ENCODE data around the gene ALDH3B2. TPM values are rescaled to one million over a fixed set of nuclear protein-coding genes. Genes with fewer than 3 reads are reported as not detected.

ALDH3B2 gene
- total RNA-seq, 1 experiment from 2014 or later = 0.13 TPM

DNA sequence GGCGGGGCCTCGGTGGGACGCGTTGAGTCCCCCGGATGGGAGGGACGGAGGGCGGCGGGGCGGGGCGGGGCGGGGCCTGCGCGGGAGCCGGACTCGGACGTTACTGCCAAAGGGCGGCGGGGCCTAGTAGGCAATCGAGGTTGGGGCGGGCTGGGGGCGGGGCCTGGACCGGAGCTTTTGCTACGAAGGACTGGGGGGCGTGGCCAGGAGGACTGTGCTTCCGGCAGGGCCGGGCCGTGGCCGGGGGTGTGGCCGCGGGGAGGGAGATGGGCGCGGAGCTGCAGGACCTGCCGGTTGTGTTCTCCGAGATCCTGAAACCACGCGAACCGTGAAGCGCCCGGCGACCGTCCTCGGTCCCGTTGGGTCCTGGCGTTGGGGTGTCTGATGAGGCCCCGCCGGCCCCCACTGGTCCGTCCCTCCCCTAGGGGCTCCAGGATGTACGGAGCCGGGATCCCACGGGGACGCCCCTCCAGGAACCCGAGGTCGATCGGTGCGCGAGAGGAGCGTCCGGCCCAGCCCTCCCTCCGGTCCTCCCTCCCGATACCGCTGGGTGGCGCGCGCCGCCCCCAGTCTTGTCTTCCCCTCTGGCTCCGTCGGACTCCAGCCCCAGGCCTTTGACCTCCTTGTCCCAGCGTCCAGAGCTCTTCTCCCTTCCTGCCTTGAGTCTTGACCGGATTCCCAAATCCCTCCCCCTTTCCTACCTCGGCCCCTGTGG lies 44.0 kb downstream of the ALDH3B2 start (continued):
- TF ChIP-seq ATF2 (CRISPR knock-in tag; IDR thresholded peaks at IDR 0.05; ENCODE audit: borderline replicate concordance, low read depth) (no peak), FOXP1 (CRISPR knock-in tag; IDR thresholded peaks at IDR 0.05; ENCODE audit: borderline replicate concordance) (peak; percentile 78; the same call in 1 of the 2 replicates), CTCF (IDR thresholded peaks at IDR 0.05) (peak; percentile 66), ZNF423 (CRISPR knock-in tag; IDR thresholded peaks at IDR 0.05) (no peak), PRRX2 (CRISPR knock-in tag; IDR thresholded peaks at IDR 0.05) (0 out of 2 replicates have a peak, but pooled peaks have one; percentile 72), GRHL2 (CRISPR knock-in tag; IDR thresholded peaks at IDR 0.05; ENCODE audit: insufficient replicate concordance, severe bottlenecking) (no peak), PRDM15 (CRISPR knock-in tag; IDR thresholded peaks at IDR 0.05) (no peak), ERG (CRISPR knock-in tag; IDR thresholded peaks at IDR 0.05) (0 out of 2 replicates have a peak, but pooled peaks have one; percentile 47), CREM (CRISPR knock-in tag; IDR thresholded peaks at IDR 0.05) (0 out of 2 replicates have a peak, but pooled peaks have one; percentile 68), TEAD1 (CRISPR knock-in tag; IDR thresholded peaks at IDR 0.05) (0 out of 2 replicates have a peak, but pooled peaks have one; percentile 34)
- TF ChIP-seq, protein P1, sequence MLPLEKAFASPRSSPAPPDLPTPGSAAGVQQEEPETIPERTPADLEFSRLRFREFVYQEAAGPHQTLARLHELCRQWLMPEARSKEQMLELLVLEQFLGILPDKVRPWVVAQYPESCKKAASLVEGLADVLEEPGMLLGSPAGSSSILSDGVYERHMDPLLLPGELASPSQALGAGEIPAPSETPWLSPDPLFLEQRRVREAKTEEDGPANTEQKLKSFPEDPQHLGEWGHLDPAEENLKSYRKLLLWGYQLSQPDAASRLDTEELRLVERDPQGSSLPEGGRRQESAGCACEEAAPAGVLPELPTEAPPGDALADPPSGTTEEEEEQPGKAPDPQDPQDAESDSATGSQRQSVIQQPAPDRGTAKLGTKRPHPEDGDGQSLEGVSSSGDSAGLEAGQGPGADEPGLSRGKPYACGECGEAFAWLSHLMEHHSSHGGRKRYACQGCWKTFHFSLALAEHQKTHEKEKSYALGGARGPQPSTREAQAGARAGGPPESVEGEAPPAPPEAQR (CRISPR knock-in tag; IDR thresholded peaks at IDR 0.05) = no peak
- TF ChIP-seq, protein P2, sequence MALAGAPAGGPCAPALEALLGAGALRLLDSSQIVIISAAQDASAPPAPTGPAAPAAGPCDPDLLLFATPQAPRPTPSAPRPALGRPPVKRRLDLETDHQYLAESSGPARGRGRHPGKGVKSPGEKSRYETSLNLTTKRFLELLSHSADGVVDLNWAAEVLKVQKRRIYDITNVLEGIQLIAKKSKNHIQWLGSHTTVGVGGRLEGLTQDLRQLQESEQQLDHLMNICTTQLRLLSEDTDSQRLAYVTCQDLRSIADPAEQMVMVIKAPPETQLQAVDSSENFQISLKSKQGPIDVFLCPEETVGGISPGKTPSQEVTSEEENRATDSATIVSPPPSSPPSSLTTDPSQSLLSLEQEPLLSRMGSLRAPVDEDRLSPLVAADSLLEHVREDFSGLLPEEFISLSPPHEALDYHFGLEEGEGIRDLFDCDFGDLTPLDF (CRISPR knock-in tag; IDR thresholded peaks at IDR 0.05) = no peak
